ENCODE data around the gene LDLRAP1.
"Not testable (repeated sequence)": the region's sequence is repeated elsewhere in the genome, so short reads cannot be mapped to it uniquely, and the experiment has no call there.

GRCh38 chr1:25588224-25588623, 44.8 kb downstream of the LDLRAP1 start:
- TF ChIP-seq CTCF (IDR thresholded peaks at IDR 0.05; ENCODE audit: low read depth, low read length); EZH2phosphoT487 (IDR thresholded peaks at IDR 0.05; ENCODE audit: low read depth): not testable (repeated sequence)

Data from OCI-LY3 (cell line).